Stomach smooth muscle (tissue), 2 donors: ENCODE results near the gene FASTKD3.

Experiments
- H3K27ac ChIP-seq: one replicate; pipeline ENCODE4 v1.7.0; 2013; ENCODE audit warnings: mild to moderate bottlenecking, low read length, inconsistent platforms
- H3K27me3 ChIP-seq, 2 donors: one replicate each; pipeline ENCODE4 v1.7.0; 2013; ENCODE audit warnings: low read length in 2 of 2; ENCODE audit not compliant: insufficient read depth in 2 of 2, control insufficient read depth in 1 of 2
- H3K36me3 ChIP-seq, 2 donors: one replicate each; pipeline ENCODE4 v1.7.0; 2013; ENCODE audit warnings: low read length in 2 of 2; ENCODE audit not compliant: control insufficient read depth in 2 of 2, insufficient read depth in 2 of 2
- H3K4me1 ChIP-seq: one replicate; pipeline ENCODE4 v1.7.0; 2013; ENCODE audit warnings: low read length; ENCODE audit not compliant: control insufficient read depth, insufficient read depth
- H3K4me3 ChIP-seq, 2 donors: one replicate each; pipeline ENCODE4 v1.7.0; 2013; ENCODE audit warnings: low read length in 2 of 2
- H3K9ac ChIP-seq, 2 donors: one replicate each; pipeline ENCODE4 v1.7.0; 2013; ENCODE audit warnings: low read length in 2 of 2, mild to moderate bottlenecking in 1 of 2
- H3K9me3 ChIP-seq, 2 donors: one replicate each; pipeline ENCODE4 v1.7.0; 2013; ENCODE audit warnings: low read length in 2 of 2; ENCODE audit not compliant: control insufficient read depth in 2 of 2
- donor health status: healthy.
- donor health status: Pancreatic carcinoma.

FASTKD3 gene

DNA sequence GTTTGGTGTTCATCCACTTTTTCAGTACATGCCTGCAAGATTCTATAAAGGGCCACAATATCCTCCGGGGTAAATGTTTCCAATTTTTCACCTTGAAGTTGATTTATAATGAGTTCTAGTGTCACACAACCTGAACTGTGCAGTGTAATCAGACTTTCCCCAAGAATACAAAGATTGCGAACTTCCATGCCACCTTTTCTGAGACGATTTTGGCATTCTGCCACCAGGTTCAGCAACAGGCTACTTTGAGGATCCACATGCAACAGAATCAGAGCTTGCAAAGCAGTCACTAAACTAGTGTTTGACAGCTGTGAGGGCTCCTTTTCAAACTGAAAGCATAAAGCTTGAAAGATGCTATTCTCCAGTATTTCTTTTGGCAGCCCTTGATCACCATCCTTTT lies 1.6 kb downstream of the FASTKD3 start:
- Histone ChIP-seq H3K4me3 (no peak overlapping the region), H3K27ac (no peak overlapping the region), H3K27me3 (no peaks in the 10 kb centered on the region), H3K36me3 (peaks cover 0 to 10% of the 10 kb centered on the region in 2 donors), H3K9ac (no peak overlapping the region), H3K9me3 (no peaks in the 10 kb centered on the region), H3K4me1 (peaks cover 7% of the 10 kb centered on the region)

GRCh38 chr5:7866196-7866595 lies 2.6 kb downstream of the FASTKD3 start:
- Histone ChIP-seq H3K9ac (no peak overlapping the region), H3K27ac (no peak overlapping the region), H3K27me3 (no peaks in the 10 kb centered on the region), H3K4me3 (no peak overlapping the region), H3K4me1 (peaks cover 7% of the 10 kb centered on the region), H3K9me3 (no peaks in the 10 kb centered on the region), H3K36me3 (peaks cover 6 to 16% of the 10 kb centered on the region in 2 donors)

GRCh38 chr5:7857926-7858632 lies 10.8 kb downstream of the FASTKD3 start:
- no peak overlapping the region for H3K27ac ChIP-seq
- H3K9me3 ChIP-seq = no peaks in the 10 kb centered on the region
- no peaks in the 10 kb centered on the region for H3K27me3 ChIP-seq
- H3K36me3 ChIP-seq = peaks cover 16% of the 10 kb centered on the region in 2 donors
- no peak overlapping the region for H3K4me3 ChIP-seq
- no peaks in the 10 kb centered on the region for H3K4me1 ChIP-seq
- no peak overlapping the region for H3K9ac ChIP-seq

- Histone ChIP-seq H3K36me3 (peaks cover 10 to 16% of the 10 kb centered on the region in 2 donors), H3K27ac (no peak overlapping the region), H3K4me3 (no peak overlapping the region), H3K9ac (no peak overlapping the region), H3K27me3 (no peaks in the 10 kb centered on the region), H3K9me3 (no peaks in the 10 kb centered on the region), H3K4me1 (no peaks in the 10 kb centered on the region)
Observed at GRCh38 chr5:7857361-7857760, 11.5 kb downstream of the FASTKD3 start.

DNA sequence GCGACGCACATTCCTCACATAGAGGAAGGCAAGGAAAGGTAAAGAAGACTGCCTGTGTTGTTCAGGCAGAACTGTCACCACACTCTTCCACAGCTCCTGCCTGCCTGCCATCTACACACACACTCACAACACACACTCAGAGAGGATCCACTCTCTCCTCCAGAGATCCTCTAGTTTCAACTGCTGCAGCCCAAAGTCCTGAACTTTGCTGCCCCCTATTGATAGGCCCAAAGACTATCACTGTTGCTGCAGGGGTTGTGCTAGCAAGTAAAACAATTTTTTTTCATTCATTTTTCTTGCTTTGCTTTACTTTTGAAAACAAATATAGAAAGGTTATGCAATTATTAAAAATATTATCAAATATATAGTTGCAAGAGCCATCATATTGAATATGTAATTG lies 12.0 kb downstream of the FASTKD3 start:
- Histone ChIP-seq H3K27ac (no peak overlapping the region), H3K9me3 (no peaks in the 10 kb centered on the region), H3K9ac (no peak overlapping the region), H3K4me3 (no peak overlapping the region), H3K4me1 (no peaks in the 10 kb centered on the region), H3K27me3 (no peaks in the 10 kb centered on the region), H3K36me3 (peaks cover 8 to 13% of the 10 kb centered on the region in 2 donors)

DNA sequence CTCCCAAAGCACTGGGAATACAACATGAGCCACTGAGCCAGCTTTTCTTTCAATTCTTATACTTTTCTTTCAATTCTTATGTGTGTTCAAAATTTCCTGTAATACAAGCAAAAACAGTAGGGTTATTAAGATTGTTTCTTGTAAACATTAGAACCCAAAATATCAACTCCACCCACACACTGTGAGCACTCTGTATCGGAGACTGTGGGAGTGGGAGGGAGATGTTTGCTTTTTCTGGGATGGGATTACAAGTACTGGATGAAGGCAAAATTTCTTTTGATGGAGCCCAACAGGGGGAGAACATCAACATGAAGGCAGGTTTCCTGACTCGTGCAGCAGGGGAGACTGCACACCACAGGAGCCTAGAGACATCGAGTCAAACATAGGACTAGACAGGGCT lies 13.2 kb downstream of the FASTKD3 start:
- Histone ChIP-seq H3K36me3 (peaks cover 3 to 11% of the 10 kb centered on the region in 2 donors), H3K4me1 (peaks cover 7% of the 10 kb centered on the region), H3K27me3 (no peaks in the 10 kb centered on the region), H3K4me3 (no peak overlapping the region), H3K9ac (no peak overlapping the region), H3K9me3 (no peaks in the 10 kb centered on the region), H3K27ac (no peak overlapping the region)

DNA sequence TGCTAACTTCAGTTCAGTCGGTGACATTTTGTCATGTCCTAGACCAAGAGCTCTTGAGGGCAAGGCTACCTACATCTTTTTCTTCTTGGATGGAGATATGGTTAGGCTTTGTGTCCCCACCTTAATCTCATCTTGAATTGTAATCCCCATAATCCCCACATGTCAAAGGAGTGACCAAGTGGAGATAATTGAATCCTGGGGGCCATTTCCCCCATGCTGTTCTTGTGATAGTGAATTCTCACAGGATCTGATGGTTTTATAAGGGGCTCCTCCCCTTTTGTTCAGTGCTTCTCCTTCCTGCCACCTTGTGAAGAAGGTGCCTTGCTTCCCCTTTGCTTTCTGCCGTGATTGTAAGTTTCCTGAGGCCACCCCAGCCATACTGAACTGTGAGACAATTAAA lies 15.8 kb downstream of the FASTKD3 start:
- peaks cover 10 to 13% of the 10 kb centered on the region in 2 donors for H3K27me3 ChIP-seq
- H3K4me3 ChIP-seq = no peak overlapping the region
- peaks cover 0 to 2% of the 10 kb centered on the region in 2 donors for H3K36me3 ChIP-seq
- H3K9ac ChIP-seq = no peak overlapping the region
- H3K4me1 ChIP-seq = peaks cover 16% of the 10 kb centered on the region
- no peaks in the 10 kb centered on the region for H3K9me3 ChIP-seq
- H3K27ac ChIP-seq = no peak overlapping the region

DNA sequence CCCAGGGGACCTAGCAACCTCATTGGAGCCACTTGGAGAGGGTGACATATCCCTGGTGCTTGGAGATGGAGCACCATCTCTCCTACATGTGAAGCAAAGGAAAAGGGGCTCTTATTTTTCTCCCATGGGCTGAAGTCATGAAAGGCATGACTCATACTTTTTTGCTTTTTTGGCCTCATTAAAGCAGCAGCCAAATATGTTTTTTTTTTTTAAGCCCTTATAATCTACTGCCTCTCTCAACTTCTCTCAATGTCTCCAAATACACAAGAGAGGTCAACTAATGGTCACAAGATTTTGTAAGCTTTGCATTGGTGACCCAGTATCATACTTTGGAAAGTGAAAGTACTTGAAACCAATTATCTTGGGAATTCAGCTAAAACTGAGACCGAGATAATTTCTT lies 16.3 kb downstream of the FASTKD3 start:
- Histone ChIP-seq H3K4me1 (peaks cover 16% of the 10 kb centered on the region), H3K27ac (no peak overlapping the region), H3K9ac (no peak overlapping the region), H3K36me3 (no peaks in the 10 kb centered on the region), H3K27me3 (peaks cover 10 to 13% of the 10 kb centered on the region in 2 donors), H3K4me3 (no peak overlapping the region), H3K9me3 (no peaks in the 10 kb centered on the region)

DNA sequence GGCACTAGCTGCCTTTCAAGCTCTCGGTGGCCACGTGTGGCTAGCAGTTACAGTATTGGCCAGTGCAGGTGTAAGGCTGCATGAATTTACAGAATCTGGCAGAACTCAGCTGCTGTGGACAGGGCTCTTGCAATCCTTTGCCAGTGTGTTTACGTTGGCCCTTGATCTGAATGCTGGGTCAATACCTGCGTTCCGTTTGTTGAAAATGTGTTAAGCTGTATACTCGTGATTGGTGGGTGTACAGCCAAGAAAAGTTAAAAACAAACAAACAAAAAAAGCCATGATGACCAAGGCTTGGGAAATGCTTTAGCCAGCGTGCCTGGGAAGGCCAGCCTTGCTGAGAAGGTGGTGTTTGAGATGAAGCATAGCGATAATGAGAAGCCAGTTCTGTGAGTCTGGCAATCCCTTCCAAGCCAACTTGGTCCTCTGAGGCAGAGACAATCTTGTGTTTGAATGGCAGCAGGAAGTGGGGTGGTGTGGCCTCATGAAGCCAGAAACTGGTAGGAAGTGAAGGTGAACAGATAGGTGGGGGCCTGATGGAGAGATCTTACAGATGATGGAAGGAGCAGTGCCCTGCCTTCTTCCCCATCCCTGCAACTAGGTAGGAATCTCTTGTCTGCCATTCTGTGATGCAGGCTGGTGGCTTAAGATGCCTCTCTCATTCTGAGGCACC lies 17.1 kb downstream of the FASTKD3 start:
- Histone ChIP-seq H3K4me3 (no peak overlapping the region), H3K9ac (no peak overlapping the region), H3K36me3 (no peaks in the 10 kb centered on the region), H3K27me3 (peaks cover 10 to 13% of the 10 kb centered on the region in 2 donors), H3K9me3 (no peaks in the 10 kb centered on the region), H3K4me1 (peaks cover 16% of the 10 kb centered on the region), H3K27ac (no peak overlapping the region)

DNA sequence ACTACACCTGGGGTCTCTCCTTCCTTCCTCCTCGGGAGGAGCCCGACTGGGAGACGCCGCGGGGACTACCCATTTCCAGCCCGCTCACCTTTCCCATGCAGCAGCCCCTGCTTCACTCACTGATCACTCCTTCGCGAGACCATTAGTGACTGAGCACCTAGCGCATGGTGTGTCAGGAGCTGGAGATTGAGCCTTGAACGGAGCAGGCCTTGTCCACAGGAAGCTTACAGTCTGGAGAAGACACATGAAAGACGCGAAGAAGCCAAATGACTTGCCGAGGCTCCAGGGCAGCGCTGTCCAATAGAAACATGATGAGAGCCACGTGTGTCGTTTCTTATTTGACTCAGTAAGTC lies 17.6 kb downstream of the FASTKD3 start:
- Histone ChIP-seq H3K4me3 (peak overlapping the region; percentile 20 to 72), H3K9ac (no peak overlapping the region), H3K4me1 (peaks cover 16% of the 10 kb centered on the region), H3K36me3 (no peaks in the 10 kb centered on the region), H3K9me3 (no peaks in the 10 kb centered on the region), H3K27ac (no peak overlapping the region), H3K27me3 (peaks cover 10 to 13% of the 10 kb centered on the region in 2 donors)
